Urothelium cell line (cell line): Measurements from ENCODE around the gene FMN1.

Source experiments
- DNase-seq: peaks from one replicate; pipeline ENCODE4 v3.0.0; 2011; ENCODE audit warnings: low spot score, mixed read lengths
- FAIRE-seq: peaks from 2 replicates; lab custom pipeline; 2011; peaks lifted over from hg19 to GRCh38; lab: Jason Lieb, UNC

FMN1 gene

DNA sequence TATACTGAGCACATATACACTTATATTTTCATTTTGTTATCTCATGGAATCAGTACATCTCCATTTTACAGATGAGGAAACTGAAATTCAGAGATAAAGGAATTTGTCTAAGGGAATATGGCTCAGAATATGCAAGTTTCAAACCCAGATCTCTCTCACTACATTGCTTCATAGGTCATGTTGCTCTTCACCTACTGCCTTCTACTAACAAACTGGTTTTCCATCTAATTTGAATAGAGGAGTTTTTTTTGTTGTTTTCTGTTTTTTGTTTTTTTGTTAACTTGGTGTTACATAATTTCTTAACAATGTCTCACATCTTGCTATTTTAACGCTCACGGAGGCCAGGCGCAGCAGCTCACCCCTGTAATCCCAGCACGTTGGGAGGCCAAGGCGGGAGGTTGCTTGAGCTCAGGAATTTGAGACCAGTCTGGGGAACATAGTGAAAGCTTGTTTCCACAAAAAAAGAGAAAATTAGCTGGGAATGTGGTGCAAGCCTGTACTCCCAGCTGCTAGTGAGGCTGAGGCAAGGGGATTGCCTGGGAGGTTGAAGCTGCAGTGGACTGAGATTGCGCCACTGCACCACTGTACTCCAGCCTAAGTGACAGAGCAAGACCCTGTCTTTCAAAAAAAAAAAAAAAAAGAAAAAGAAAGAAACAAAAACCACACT is 37.0 kb downstream of the FMN1 start:
- no peak for DNase-seq
- no peak for FAIRE-seq

DNA sequence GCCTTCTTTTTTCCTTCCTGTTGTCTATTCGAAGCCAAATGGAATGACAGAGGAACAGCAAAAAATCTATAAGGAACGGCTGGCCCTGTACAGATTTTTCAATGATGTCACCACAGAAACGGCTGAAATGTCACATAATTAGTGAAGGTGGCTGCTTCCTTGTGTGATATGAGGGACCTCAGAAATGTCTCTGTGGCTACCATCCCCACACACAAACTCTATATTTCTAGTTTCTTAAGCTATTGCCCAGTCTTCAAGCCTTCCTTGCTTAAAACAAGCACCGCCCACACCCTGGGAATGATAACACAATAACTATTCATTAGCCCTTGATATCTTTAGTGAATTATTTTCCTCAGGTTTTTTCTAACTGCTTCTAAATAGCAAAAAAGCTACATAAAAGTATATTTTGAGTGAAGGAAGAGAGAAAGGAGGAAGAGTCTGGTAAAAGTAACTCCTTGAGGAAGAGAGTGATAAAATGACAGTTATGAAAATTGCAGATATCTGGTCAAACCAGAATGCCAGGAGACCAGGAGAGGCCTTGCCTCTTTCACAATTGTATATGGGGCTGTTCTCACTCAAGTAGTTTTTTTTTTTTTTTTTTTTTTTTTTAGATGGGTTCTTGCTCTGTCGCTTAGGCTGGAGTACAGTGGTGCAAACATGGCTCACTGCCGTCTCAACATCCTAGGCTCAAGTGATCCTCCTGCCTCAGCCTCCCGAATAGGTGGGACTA is 38.7 kb downstream of the FMN1 start:
- FAIRE-seq = no peak

GRCh38 chr15:33154351-33155166 is 40.0 kb downstream of the FMN1 start:
- peak; percentile 9 for FAIRE-seq
- peak; percentile 58 for DNase-seq

More for the DNA sequence above, 38.7 kb downstream of the FMN1 start:
- DNase-seq = no peak

DNA sequence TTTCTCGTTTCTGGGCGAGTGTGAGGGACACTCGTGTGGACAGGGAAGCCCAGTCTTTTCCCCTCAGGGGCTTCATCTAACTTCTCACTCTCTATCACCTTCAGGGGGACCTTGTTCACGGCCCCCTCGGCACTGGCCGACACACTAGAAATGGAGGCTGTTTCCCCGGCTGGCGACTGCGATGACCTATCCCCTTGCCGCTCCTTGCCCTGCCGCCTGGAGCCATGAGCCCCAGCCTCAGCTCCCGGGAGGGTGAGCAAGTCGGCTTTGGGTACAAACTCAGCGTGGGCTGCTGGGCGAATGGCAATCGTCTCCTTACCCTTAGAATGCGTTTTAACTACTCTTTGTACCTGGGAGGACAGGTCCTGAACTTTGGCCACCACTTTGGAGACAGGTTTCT is 41.0 kb downstream of the FMN1 start:
- no peak for FAIRE-seq
- DNase-seq = no peak

DNA sequence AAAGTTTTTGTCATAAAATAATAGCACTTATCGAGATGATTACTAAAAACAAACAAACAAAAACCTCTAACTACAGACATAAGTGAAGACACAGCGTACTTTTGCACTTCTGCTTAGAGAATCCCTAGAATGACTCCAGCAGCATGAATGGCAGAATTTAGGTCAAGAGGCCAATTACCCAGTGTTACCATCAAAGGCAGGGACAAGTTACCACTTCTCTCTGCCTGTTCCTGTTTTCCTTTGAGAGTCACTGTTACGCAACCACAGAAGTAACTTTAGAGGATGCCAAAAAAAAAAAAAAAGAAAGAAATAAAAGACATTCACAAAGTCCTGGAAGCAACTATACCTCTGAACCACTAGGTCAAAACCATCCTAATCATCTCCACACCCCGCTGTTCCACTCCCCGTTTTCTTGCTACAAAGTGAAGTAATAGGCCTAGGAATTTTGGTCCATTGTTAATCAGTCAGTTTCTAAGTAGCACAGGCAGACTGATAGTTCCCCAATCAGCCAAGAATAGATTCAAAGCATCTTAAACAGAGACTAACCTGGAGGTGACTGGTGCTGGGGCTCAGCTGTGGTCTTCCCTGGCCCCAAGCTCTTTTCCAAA is 41.9 kb downstream of the FMN1 start:
- no peak for DNase-seq
- FAIRE-seq = no peak

- DNase-seq = no peak
- FAIRE-seq = no peak
Observed at GRCh38 chr15:33150971-33151370, 43.5 kb downstream of the FMN1 start.

DNA sequence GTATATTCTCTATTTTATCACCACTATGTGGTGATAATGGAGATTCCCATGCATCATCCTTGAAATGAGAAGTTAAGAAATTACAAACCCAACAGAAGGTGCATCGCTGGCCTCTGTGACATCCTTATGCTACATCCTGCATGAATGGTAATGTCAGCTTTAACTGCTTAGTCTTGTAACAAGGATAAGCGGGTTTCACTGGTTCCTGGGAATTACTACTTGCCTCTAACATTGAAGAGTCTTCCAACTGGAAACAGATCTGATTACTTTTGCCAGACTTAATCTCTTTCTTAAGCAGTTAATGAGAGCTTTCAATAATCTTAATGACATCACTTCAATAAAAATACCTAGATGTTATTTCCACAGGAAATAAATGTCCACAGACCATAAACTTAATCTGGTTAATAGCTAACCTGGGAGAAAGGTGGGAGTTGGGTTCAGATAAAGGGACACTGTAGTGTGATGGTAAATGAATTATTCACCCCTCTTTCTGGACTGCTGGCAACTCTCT is 44.0 kb downstream of the FMN1 start:
- FAIRE-seq (no peak), DNase-seq (no peak)

- no peak for DNase-seq
- no peak for FAIRE-seq
Observed at GRCh38 chr15:33149919-33150318, 44.6 kb downstream of the FMN1 start.

- FAIRE-seq = no peak
- no peak for DNase-seq
Observed at GRCh38 chr15:33148129-33148751, 46.3 kb downstream of the FMN1 start.

DNA sequence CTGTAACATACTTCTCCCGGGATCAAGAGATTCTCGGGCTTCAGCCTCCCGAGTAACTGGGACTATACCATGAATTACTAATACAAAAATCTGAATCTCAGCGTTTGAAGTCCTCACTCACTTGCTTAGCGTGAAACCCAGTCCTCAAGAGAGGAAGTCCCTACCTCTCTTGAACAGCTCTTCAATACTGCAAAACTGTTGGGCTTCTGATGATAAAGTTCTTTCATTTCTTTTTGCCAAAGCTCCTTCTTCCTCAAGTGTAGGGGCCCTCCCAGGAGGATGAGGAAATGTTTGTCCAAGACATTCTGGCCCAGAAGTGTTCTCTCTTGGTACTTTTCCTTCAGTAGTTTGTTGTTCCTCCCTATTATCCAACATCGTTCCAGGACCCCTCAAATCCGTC is 48.5 kb downstream of the FMN1 start:
- DNase-seq (no peak), FAIRE-seq (no peak)

- DNase-seq (no peak), FAIRE-seq (no peak)
Observed at GRCh38 chr15:33145447-33145846, 49.1 kb downstream of the FMN1 start.

GRCh38 chr15:33142708-33143107 is 51.8 kb downstream of the FMN1 start:
- no peak for FAIRE-seq
- DNase-seq = no peak

DNA sequence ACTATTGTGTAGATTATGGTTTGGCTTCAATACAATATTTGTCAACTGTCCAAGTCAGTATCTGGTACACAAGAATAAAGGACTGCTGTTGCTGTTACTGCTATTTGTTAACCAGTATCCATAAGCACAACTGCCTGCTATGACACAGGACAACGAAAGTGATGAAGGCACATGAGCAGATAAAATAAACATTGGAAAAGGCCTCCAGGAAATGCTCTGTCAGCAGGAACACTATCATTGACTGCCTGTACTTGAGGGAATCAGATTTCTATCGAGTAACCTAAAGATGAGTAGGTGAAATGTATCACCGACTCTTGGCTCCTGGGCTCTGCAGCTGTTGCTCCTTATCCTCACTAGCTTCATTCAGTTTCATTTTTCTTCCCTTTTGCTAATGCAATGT is 56.5 kb downstream of the FMN1 start:
- no peak for DNase-seq
- no peak for FAIRE-seq

DNA sequence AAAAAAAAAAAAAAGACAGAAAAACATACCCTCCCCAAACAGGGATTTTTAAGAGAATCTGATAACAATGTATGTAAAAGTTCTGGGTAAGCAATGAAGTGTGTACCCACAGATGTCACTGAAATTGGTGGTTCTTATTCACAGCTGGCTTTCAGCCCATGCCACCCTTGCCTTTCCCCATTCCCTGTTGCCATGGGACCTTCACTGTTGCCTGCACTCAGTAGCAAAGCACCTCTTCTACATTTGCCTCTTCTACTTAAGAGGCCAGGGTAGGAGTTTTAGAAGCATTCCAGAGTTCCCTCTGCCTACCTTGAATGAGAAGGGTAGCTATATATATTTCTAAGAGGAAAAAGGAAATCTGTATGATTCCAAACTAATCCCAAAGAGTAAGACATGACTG is 57.4 kb downstream of the FMN1 start:
- DNase-seq (no peak), FAIRE-seq (no peak)

GRCh38 chr15:33136353-33136752 is 58.2 kb downstream of the FMN1 start:
- DNase-seq (no peak), FAIRE-seq (no peak)

DNA sequence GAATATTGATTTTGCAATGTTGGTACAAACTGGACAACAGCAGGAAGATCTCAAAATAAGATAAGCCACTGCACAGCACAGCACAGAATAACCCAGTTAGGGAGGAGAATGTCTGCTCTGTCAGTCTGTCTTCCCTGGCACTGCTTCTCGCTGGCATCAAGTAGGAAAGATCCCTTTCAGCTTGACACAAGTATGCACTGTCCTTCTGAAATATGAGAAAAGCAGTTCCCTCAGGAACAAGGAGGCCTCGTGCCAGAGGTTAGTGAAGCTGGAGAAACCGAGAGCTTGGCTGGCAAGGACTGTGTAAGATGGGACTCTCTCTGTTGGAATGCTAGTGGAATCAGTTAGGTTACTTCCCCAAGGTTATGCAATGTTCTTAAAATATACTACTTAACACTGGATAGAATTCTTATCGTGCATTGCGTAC is 59.1 kb downstream of the FMN1 start:
- FAIRE-seq = no peak
- no peak for DNase-seq

GRCh38 chr15:33132722-33133345 is 61.7 kb downstream of the FMN1 start:
- DNase-seq (peak; percentile 73), FAIRE-seq (no peak)

GRCh38 chr15:33132233-33132580 is 62.3 kb downstream of the FMN1 start:
- no peak for FAIRE-seq
- DNase-seq = no peak

DNA sequence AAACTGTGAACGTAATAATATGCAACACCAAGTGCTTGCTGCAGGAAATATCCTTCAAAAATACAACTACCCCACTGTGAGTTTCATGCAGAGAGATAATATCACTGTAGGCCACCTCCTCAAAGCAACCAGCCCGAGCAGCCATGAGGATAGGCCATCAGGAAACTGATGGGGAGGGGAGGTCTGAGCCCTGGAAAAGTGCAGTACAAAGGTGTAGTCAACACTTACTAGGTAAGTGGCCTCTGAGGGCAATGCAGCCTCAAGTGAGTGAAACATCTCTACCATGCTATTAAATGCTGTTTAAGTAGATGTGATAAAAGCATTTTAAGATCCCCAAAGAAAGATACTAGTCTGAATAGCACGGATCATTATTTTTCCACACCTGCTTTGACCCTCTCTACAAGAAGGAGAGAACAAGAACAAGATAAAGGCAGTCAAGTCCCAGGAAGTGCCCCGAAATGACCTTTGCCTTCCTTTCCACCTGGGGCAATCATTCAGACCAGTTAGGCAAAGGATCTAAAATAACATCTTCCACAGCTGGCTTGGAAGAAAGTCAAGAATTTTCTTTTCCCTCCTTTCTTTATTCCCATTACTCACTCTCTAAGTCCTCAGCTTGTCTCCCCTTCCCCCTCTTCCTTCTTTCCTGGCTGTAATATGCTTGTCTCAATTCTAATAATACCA is 62.8 kb downstream of the FMN1 start:
- FAIRE-seq (no peak), DNase-seq (peak; percentile 36)
